ENCODE results near the gene TFDP1.

TFDP1 gene

GRCh38 chr13:113564331-113565023 is 20.1 kb upstream of the TFDP1 start:
- FAIRE-seq = no peak
- no peak for DNase-seq (ENCODE audit: extremely low spot score, insufficient read length, low read depth)

- DNase-seq (ENCODE audit: extremely low spot score, insufficient read length, low read depth) (no peak), FAIRE-seq (no peak)
Measured at GRCh38 chr13:113565526-113566226, 18.9 kb upstream of the TFDP1 start.

GRCh38 chr13:113566227-113566561 is 18.4 kb upstream of the TFDP1 start:
- FAIRE-seq (no peak), DNase-seq (ENCODE audit: extremely low spot score, insufficient read length, low read depth) (no peak)

- FAIRE-seq (no peak), DNase-seq (ENCODE audit: extremely low spot score, insufficient read length, low read depth) (no peak)
Measured at GRCh38 chr13:113567681-113568080, 16.9 kb upstream of the TFDP1 start.

DNA sequence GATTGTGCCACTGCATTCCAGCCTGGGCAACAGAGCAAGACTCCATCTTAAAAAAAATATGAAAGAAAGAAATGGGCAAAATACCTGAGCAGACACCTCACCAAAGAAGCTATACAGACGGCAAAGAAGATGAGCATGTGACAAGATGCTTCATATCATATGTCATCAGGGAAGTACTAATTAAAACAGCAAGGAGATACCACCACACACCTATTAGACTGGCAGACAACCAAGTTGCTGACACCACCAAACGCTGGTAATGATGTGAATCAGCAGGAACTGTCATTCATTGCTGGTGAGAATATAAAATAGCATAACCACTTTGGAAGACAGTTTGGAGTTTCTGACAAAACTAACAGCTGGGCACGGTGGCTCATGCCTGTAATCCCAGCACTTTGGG is 11.5 kb upstream of the TFDP1 start:
- no peak for FAIRE-seq
- no peak for DNase-seq (ENCODE audit: extremely low spot score, insufficient read length, low read depth)

DNA sequence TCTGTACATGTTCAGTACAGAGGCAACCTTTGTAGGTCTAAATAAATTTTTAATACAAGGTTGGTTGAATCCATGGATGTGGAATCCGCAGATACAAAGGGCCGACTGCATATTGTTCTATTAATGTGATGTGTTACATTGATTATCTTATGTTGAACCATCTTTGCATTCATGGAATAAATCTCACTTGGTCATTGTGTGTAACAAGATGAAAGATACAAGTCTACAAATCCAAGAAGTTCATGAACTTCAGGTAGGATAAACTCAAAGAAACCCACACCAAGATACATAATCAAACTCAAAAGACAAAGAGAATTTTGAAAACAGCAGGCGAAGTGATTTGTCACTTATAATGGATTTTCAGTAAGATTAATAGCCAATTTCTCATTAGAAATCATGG is 8.0 kb upstream of the TFDP1 start:
- DNase-seq (ENCODE audit: extremely low spot score, insufficient read length, low read depth) (no peak), FAIRE-seq (no peak)

- no peak for DNase-seq (ENCODE audit: extremely low spot score, insufficient read length, low read depth)
- FAIRE-seq = no peak
Measured at GRCh38 chr13:113577881-113578435, 6.6 kb upstream of the TFDP1 start.

DNA sequence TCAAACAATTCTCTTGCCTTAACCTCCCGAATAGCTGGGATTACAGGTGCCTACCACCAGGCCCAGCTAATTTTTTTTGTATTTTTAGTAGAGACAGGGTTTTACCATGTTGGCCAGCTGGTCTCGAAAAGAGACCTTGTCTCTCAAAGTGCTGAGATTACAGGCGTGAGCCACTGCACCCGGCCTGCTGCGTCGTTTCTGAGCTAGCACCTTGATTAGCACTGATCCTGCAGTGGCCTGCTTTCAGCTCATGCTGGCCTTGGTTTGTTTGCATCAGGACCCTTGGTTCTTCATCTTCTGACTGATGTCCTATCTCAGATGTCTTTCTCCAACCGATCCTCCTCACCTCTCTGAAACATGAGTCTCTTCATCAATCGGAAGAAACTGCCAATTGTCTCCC is 4.9 kb upstream of the TFDP1 start:
- DNase-seq (ENCODE audit: extremely low spot score, insufficient read length, low read depth) = no peak
- FAIRE-seq = no peak

DNA sequence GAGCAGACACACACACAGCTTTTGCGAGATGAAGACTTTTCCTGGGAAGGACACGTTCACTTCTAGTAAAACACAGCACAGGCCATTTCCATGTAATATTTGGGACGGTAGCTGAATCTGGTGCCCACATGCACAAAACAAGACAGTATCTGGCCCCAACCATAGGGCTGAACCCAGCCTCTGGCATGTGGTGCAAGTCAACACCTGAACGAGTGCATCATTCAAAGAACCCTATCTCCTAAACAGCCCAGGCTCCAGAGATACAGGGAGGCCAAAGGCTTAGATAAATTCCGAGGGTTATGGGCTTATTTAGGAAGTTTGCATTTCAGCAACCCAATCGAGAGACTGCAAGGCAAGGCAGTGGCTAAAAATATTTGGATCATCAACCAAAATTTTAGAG is 2.7 kb upstream of the TFDP1 start:
- FAIRE-seq (no peak), DNase-seq (ENCODE audit: extremely low spot score, insufficient read length, low read depth) (no peak)

GRCh38 chr13:113582841-113583631 is 1.5 kb upstream of the TFDP1 start:
- FAIRE-seq (no peak), DNase-seq (ENCODE audit: extremely low spot score, insufficient read length, low read depth) (no peak)

DNA sequence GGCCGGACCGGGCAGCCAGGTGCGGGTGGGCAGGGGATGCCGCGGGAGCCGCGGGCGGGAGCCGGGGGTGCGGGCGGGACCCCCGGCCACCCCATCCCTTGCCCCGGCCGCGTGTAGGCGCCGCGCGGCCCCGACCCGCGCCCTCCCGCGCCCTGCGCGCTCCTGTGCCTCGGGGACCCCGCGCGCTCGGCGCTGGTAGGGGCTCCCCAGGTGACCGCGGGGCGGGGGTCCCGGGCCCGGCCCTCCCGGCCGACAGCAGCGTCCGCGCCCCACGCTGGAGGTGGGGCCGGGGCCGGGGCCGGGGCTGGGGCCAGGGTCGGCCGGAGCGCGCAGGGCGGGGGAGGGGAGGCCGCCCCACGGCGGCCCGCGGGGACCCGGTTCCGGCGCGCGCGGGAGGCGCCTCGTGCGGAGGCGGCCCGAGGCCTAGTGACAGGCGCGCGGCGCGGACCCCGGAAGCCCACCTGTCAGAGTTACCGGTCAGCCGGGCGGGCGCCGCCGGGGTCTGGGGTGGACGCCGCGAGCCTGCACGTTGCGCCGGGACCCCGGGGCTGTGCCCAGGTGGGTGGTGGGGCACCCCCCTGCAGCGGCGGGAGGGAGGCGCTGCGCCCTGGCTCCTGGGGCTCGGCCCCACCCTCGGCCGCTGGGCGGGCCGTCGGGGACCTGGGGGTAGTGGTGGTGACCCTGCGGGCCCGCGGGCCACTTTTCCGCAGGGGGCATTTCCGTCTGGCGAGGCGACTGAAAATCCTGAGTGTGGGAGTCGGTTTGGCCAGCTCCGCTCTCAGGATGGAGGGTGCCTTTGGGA is 518 bp downstream of the TFDP1 start:
- DNase-seq (ENCODE audit: extremely low spot score, insufficient read length, low read depth) (no peak), FAIRE-seq (no peak)

DNA sequence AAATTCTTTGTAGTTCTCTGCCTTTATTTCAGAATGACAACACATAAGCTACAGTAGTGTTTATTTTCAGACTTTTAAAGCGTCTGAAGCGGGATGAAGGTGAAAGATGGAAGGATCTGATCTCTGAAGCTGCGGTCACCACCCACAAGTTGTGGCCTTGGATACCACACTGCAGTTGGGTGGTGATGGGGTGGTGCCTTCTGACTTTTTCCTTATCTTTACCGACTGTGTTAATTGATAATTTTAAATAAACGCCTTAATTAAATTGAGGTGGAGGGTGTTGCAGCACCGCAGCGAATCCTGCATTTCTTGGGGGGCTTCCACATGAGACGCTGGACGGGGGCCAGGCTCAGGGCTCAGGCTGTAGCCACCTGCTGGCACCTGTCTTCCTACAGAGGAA is 1.3 kb downstream of the TFDP1 start:
- no peak for FAIRE-seq
- no peak for DNase-seq (ENCODE audit: extremely low spot score, insufficient read length, low read depth)

DNA sequence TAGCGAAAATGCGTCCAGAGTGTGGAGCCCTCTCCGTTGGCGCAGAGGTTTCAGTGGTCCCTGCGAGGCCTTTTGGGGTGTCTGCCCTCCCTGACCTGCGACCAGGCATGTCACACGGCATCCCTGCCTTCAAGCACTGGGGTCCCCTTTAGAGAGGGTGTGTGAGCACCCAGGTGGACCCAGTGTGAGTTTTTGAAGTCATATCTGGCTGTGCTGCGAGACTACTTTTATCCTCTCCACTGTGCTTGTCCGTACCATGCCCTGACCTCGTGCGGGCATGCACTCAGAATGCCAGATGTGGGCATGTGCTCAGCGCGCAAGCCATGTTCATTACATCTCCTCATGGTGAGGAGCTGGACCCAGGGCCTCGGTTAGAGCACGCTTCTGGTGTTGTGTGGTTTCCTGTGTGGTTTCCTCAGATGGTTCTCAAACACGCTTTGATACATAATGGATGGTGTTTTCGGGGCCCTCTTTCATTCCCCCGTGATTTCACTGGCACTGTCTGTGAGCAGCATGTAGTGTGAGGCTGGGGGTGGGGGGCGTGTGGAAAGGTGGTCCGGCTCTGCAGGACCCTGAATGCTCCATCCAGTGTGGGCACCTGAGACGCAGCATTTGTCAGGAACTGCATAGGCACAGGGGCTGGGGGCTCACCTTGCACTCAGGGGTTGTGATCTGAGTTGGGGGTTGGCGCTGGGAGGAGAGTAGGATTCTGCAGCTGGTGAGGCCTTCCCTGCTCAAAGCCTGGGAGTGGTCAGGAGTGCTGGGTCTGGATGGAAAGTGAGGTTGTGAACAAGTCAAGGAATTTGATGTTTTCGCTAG is 2.3 kb downstream of the TFDP1 start:
- DNase-seq (ENCODE audit: extremely low spot score, insufficient read length, low read depth) = no peak
- FAIRE-seq = no peak

DNA sequence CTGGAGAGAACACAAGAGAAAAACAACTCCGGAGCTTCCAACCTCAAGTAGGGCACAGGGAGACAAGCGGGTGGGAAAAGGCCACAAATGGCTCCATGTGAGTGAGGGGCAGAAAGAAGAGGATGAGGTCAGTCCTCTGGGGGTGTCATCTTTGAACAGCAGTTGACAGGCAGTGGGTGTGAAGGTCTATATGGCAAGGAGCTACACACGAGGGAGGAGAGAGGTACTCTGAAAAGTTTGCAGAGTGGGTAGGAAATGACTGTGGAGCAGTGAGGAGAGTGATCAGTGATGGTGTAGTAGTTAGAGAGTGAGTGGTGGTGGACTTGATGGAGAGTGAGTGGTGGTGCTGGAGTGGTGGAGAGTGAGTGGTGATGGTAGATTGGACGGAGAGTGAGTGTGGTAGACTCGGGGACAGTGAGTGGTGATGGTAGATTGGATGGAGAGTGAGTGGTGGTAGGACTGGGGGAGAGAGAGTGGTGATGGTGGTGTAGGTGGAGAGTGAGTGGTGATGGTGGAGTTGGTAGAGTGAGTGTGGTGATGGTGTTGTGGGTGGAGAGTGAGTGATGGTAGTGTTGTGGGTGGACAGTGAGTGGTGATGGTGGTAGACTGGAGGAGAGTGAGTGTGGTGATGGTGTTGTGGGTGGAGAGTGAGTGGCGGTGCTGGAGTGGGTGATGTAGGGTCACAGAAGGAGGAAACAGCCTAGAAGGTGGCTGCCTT is 4.0 kb downstream of the TFDP1 start:
- FAIRE-seq (no peak), DNase-seq (ENCODE audit: extremely low spot score, insufficient read length, low read depth) (no peak)

- DNase-seq (ENCODE audit: extremely low spot score, insufficient read length, low read depth) (no peak), FAIRE-seq (no peak)
Measured at GRCh38 chr13:113589251-113589960, 4.9 kb downstream of the TFDP1 start.

DNA sequence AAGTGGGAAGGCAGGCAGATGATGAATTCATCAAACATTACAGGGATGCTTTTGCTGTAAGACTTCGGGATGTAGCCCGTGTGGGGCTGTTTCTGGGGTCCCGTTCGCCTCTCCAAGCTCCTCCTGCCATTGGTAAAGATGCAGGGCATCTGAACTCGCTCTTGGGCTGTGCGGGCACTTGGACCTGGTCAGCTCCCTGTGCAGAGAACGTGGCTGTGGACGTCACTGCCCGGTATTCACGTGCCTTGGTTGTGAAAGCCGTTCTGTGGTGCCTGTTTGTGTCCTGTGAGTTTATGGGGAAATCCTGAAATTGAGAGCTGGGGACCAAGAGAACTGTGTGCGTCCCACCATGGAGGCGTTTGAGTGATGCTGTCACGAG is 5.4 kb downstream of the TFDP1 start:
- FAIRE-seq (no peak), DNase-seq (ENCODE audit: extremely low spot score, insufficient read length, low read depth) (no peak)

GRCh38 chr13:113591750-113592149 is 7.2 kb downstream of the TFDP1 start:
- DNase-seq (ENCODE audit: extremely low spot score, insufficient read length, low read depth) = no peak
- no peak for FAIRE-seq

DNA sequence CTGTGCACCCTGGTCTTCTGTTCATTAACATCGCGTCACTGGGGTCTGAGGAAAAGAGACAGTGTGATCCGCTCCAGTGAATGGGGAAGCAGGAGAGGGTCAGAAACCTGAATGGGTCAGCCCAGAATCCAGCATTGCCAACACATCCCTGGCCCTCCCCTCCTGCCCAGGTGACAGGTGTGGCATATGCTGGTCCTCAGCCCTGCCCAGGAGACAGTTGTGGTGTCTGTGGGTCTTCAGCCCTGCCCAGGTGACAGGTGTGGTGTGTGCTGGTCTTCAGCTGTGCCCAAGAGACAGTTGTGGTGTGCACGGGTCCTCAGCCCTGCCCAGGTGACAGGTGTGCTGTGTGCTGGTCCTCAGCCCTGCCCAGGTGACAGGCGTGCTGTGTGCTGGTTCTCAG is 8.0 kb downstream of the TFDP1 start:
- DNase-seq (ENCODE audit: extremely low spot score, insufficient read length, low read depth) = no peak
- no peak for FAIRE-seq

Data from GM18507 (cell line).